ENCODE measurements around the gene KCTD5. TPM values are rescaled to one million over a fixed set of nuclear protein-coding genes. Genes with fewer than 3 reads are reported as not detected.

KCTD5 gene
- total and polyA plus RNA-seq, 9 of the 15 experiments (the other 6 are each of a cell fraction or from before 2014, with no cell fraction given), result 0.73 to 58.3 (median 32.3) TPM

DNA sequence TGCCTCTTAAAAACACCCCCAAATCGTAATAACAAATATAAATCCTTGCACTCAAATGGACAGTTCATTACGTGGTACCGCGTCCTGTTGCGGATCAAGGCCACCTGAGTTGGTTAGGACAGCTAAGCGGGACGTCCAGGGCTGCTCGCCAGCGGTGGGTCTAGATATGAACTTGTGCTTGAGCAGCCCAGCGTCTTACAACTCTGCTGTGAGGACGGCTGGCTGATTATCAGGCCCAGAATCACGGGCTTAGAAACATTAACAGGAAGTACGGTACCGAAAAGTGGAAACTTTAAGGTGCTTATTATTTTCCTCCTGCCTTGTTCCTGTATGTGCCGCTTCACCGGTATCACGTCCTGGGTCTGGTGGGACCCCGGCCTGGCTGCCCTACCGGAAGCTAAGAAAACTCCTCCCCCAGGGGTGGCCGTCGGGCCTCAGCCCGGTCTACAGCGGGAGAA, 69.3 kb downstream of the KCTD5 start (continued):
- TF ChIP-seq, protein P1, sequence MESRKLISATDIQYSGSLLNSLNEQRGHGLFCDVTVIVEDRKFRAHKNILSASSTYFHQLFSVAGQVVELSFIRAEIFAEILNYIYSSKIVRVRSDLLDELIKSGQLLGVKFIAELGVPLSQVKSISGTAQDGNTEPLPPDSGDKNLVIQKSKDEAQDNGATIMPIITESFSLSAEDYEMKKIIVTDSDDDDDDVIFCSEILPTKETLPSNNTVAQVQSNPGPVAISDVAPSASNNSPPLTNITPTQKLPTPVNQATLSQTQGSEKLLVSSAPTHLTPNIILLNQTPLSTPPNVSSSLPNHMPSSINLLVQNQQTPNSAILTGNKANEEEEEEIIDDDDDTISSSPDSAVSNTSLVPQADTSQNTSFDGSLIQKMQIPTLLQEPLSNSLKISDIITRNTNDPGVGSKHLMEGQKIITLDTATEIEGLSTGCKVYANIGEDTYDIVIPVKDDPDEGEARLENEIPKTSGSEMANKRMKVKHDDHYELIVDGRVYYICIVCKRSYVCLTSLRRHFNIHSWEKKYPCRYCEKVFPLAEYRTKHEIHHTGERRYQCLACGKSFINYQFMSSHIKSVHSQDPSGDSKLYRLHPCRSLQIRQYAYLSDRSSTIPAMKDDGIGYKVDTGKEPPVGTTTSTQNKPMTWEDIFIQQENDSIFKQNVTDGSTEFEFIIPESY (CRISPR knock-in tag; IDR thresholded peaks at IDR 0.05), result peak; percentile 39; the same call in 1 of the 2 replicates
- peak; percentile 77; the same call in 1 of the 2 replicates for TF ChIP-seq ZBTB7A (IDR thresholded peaks at IDR 0.05; ENCODE audit: borderline replicate concordance, control insufficient read depth, low read depth, low read length)
- TF ChIP-seq ETV6 (IDR thresholded peaks at IDR 0.05; ENCODE audit: borderline replicate concordance in 1 of 2, low read depth in 2 of 2, low read length in 1 of 2), result no peak
- TF ChIP-seq ETV6 (CRISPR knock-in tag; IDR thresholded peaks at IDR 0.05; ENCODE audit: borderline replicate concordance), result peak; percentile 27; the same call in 1 of the 2 replicates
- TF ChIP-seq ELF1 (tag; IDR thresholded peaks at IDR 0.05), result peak; percentile 74; the same call in 1 of the 2 replicates
- 0 out of 2 replicates have a peak, but pooled peaks have one; percentile 15 for TF ChIP-seq CBX1 (IDR thresholded peaks at IDR 0.05; ENCODE audit: low read depth)
- peak; percentile 63 for TF ChIP-seq RBM39 (optimal IDR thresholded peaks at IDR 0.05; ENCODE audit: low read depth, low read length)
- TF ChIP-seq, protein P2, sequence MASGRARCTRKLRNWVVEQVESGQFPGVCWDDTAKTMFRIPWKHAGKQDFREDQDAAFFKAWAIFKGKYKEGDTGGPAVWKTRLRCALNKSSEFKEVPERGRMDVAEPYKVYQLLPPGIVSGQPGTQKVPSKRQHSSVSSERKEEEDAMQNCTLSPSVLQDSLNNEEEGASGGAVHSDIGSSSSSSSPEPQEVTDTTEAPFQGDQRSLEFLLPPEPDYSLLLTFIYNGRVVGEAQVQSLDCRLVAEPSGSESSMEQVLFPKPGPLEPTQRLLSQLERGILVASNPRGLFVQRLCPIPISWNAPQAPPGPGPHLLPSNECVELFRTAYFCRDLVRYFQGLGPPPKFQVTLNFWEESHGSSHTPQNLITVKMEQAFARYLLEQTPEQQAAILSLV (tag; IDR thresholded peaks at IDR 0.05), result 0 out of 2 replicates have a peak, but pooled peaks have one; percentile 7
- peak; percentile 16; the same call in 1 of the 2 replicates for TF ChIP-seq FOXM1 (IDR thresholded peaks at IDR 0.05; ENCODE audit: low read depth)
- no peak for TF ChIP-seq FOXM1 (CRISPR knock-in tag; IDR thresholded peaks at IDR 0.05; ENCODE audit: low read depth)
- 0 out of 2 replicates have a peak, but pooled peaks have one; percentile 53 for TF ChIP-seq ZKSCAN8 (CRISPR knock-in tag; IDR thresholded peaks at IDR 0.05)
- TF ChIP-seq SNRNP70 (optimal IDR thresholded peaks at IDR 0.05; ENCODE audit: low read depth, low read length), result no peak
- TF ChIP-seq TOE1 (IDR thresholded peaks at IDR 0.05; ENCODE audit: borderline replicate concordance), result 0 out of 2 replicates have a peak, but pooled peaks have one; percentile 6
- TF ChIP-seq TOE1 (CRISPR knock-in tag; IDR thresholded peaks at IDR 0.05; ENCODE audit: borderline replicate concordance, low read depth), result no peak
- TF ChIP-seq, protein P3, sequence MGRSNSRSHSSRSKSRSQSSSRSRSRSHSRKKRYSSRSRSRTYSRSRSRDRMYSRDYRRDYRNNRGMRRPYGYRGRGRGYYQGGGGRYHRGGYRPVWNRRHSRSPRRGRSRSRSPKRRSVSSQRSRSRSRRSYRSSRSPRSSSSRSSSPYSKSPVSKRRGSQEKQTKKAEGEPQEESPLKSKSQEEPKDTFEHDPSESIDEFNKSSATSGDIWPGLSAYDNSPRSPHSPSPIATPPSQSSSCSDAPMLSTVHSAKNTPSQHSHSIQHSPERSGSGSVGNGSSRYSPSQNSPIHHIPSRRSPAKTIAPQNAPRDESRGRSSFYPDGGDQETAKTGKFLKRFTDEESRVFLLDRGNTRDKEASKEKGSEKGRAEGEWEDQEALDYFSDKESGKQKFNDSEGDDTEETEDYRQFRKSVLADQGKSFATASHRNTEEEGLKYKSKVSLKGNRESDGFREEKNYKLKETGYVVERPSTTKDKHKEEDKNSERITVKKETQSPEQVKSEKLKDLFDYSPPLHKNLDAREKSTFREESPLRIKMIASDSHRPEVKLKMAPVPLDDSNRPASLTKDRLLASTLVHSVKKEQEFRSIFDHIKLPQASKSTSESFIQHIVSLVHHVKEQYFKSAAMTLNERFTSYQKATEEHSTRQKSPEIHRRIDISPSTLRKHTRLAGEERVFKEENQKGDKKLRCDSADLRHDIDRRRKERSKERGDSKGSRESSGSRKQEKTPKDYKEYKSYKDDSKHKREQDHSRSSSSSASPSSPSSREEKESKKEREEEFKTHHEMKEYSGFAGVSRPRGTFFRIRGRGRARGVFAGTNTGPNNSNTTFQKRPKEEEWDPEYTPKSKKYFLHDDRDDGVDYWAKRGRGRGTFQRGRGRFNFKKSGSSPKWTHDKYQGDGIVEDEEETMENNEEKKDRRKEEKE (IDR thresholded peaks at IDR 0.05; ENCODE audit: borderline replicate concordance in 1 of 2, control insufficient read depth in 1 of 2, low read depth in 2 of 2, low read length in 1 of 2), result 0 out of 4 replicates have a peak, but pooled peaks of 1 of the 2 experiments have one; percentile 14
- TF ChIP-seq, protein P4, sequence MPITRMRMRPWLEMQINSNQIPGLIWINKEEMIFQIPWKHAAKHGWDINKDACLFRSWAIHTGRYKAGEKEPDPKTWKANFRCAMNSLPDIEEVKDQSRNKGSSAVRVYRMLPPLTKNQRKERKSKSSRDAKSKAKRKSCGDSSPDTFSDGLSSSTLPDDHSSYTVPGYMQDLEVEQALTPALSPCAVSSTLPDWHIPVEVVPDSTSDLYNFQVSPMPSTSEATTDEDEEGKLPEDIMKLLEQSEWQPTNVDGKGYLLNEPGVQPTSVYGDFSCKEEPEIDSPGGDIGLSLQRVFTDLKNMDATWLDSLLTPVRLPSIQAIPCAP (CRISPR knock-in tag; IDR thresholded peaks at IDR 0.05; ENCODE audit: borderline replicate concordance), result no peak
- TF ChIP-seq ZC3H4 (CRISPR knock-in tag; IDR thresholded peaks at IDR 0.05; ENCODE audit: borderline replicate concordance), result 0 out of 2 replicates have a peak, but pooled peaks have one; percentile 77
- 0 out of 2 replicates have a peak, but pooled peaks have one; percentile 59 for TF ChIP-seq ZNF197 (CRISPR knock-in tag; IDR thresholded peaks at IDR 0.05; ENCODE audit: low read depth)
